Lower leg skin (tissue), 3 donors: ENCODE data around the gene IFT43.

ENCODE experiments used
- CTCF ChIP-seq, 3 donors: fragments of 450-650 bp; IDR thresholded peaks; one replicate each; pipeline ENCODE4 v1.5.1; 2016; ENCODE audit warnings: antibody characterized with exemption in 3 of 3, mild to moderate bottlenecking in 3 of 3, moderate library complexity in 2 of 3
- POLR2A ChIP-seq, 2 donors: fragments of 450-650 bp; IDR thresholded peaks; one replicate each; pipeline ENCODE4 v1.6.1; 2016 to 2017; ENCODE audit warnings: antibody characterized with exemption in 2 of 2, mild to moderate bottlenecking in 1 of 2, moderate library complexity in 1 of 2

- TF ChIP-seq POLR2A (IDR thresholded peaks at IDR 0.05): no peak
- TF ChIP-seq CTCF (IDR thresholded peaks at IDR 0.05): no peak
Measured at GRCh38 chr14:75952489-75952888, 33.1 kb upstream of the IFT43 start.
